ENCODE data around the gene ST3GAL3. TPM values are rescaled to one million over a fixed set of nuclear protein-coding genes. Genes with fewer than 3 reads are reported as not detected.

ST3GAL3 gene
- total and polyA plus RNA-seq, 2 experiments from 2014 or later, result 6.2 to 6.3 TPM

DNA sequence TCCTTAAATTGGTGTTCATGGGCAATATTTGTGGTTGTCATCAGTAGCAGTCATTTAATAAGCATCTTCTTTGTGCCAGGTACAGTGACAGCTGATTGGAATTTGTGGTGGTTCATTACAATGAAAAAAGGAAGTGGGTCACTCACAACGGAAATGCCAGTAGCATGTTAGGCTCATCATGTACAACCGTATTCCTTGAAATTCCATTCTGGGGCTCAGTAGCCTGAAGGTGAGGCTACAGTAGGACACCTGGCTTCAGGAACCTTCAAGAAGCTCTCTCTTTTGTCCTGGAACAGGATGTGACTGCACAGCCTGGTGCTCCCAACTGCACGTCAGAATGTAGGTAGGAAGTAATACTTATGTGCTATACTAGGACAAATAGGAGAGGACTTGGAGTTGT, 93.9 kb downstream of the ST3GAL3 start:
- Histone ChIP-seq H3K4me2 (no peak overlapping the region), H3K27ac (no peak overlapping the region), H3K27me3 (no peaks in the 10 kb centered on the region), H3K79me2 (no peaks in the 10 kb centered on the region), H3K9me3 (ENCODE audit: low read depth) (no peaks in the 10 kb centered on the region), H3K9me2 (replicated peaks; ENCODE audit: insufficient read depth) (no peaks in the 10 kb centered on the region), H4K20me1 (ENCODE audit: insufficient read depth, poor library complexity, severe bottlenecking) (no peaks in the 10 kb centered on the region), H3K4me3 (no peak overlapping the region), H3K36me3 (replicated peaks; ENCODE audit: insufficient read depth, low read depth) (no peaks in the 10 kb centered on the region), H2AFZ (no peak overlapping the region), H3K4me1 (ENCODE audit: insufficient read depth) (peaks cover 7% of the 10 kb centered on the region)
- WGBS (ENCODE audit: low lambda C conversion rate, missing lambda C conversion rate), result 90% methylated on average over 3 of the region's 3 CpGs
- DNase-seq (ENCODE audit: low spot score), result no peak
- TF ChIP-seq, protein P1, sequence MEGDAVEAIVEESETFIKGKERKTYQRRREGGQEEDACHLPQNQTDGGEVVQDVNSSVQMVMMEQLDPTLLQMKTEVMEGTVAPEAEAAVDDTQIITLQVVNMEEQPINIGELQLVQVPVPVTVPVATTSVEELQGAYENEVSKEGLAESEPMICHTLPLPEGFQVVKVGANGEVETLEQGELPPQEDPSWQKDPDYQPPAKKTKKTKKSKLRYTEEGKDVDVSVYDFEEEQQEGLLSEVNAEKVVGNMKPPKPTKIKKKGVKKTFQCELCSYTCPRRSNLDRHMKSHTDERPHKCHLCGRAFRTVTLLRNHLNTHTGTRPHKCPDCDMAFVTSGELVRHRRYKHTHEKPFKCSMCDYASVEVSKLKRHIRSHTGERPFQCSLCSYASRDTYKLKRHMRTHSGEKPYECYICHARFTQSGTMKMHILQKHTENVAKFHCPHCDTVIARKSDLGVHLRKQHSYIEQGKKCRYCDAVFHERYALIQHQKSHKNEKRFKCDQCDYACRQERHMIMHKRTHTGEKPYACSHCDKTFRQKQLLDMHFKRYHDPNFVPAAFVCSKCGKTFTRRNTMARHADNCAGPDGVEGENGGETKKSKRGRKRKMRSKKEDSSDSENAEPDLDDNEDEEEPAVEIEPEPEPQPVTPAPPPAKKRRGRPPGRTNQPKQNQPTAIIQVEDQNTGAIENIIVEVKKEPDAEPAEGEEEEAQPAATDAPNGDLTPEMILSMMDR (IDR thresholded peaks at IDR 0.05; ENCODE audit: poor library complexity), result no peak
- TF ChIP-seq EZH2phosphoT487 (IDR thresholded peaks at IDR 0.05; ENCODE audit: low read depth, severe bottlenecking, unreplicated experiment), result no peak
- TF ChIP-seq EZH2 (IDR thresholded peaks at IDR 0.05; ENCODE audit: borderline replicate concordance), result no peak

DNA sequence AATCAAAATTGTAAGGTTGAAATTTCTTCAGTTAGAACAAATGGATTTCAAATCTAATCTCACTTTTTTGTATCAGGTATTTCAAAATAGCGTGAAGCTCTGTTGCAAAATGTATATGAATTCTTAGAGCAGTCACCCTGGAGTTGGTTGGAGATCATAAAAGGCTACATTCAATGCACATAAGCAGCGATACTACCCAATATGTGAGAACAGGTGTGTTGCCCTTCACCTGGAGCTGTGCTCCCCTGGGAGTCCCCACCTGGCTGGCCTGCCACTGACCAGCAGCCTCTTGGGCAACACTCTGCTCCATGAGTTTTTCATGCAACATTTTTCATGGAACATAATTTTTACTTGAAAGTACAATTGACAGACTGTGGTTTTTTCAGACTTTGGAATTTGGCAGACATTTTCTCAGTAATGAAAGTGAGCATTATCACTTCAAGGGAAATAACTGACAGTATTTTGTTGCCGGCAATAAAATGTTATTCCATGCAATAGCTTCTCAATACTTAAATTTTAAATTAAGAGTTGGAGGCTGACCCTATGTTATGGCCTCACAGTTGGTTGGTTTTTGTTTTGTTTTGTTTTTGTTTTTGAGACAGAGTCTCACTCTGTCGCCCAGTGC, 95.1 kb downstream of the ST3GAL3 start:
- no peak for DNase-seq (ENCODE audit: low spot score)
- 95% methylated on average over 4 of the region's 4 CpGs for WGBS (ENCODE audit: low lambda C conversion rate, missing lambda C conversion rate)

DNA sequence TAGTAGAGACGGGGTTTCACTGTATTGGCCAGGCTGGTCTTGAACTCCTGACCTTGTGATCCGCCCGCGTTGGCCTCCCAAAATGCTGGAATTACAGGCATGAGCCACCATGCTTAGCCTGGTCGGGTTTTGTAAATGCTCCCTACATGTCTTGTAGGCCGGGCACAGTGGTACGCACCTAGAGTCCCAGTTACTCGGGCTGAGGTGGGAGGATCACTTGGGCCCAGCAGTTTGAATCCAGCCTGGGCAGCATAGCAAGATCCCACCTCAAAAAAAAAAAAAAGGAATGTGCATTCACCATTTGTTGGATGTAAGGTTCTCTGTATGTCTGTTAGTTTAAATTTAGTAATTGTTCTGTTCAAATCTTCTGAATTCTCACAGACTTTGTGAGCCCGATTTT, 95.8 kb downstream of the ST3GAL3 start:
- H3K27me3 ChIP-seq, result no peaks in the 10 kb centered on the region
- H3K79me2 ChIP-seq, result no peaks in the 10 kb centered on the region
- H3K36me3 ChIP-seq (replicated peaks; ENCODE audit: insufficient read depth, low read depth), result no peaks in the 10 kb centered on the region
- DNase-seq (ENCODE audit: low spot score), result no peak
- peaks cover 7% of the 10 kb centered on the region for H3K4me1 ChIP-seq (ENCODE audit: insufficient read depth)
- 98% methylated on average over 9 of the region's 9 CpGs for WGBS (ENCODE audit: low lambda C conversion rate, missing lambda C conversion rate)
- H4K20me1 ChIP-seq (ENCODE audit: insufficient read depth, poor library complexity, severe bottlenecking), result no peaks in the 10 kb centered on the region
- TF ChIP-seq EZH2 (IDR thresholded peaks at IDR 0.05; ENCODE audit: borderline replicate concordance) (no peak), EZH2phosphoT487 (IDR thresholded peaks at IDR 0.05; ENCODE audit: low read depth, severe bottlenecking, unreplicated experiment) (no peak)
- TF ChIP-seq, protein P1 (IDR thresholded peaks at IDR 0.05; ENCODE audit: poor library complexity), result no peak
- H3K4me3 ChIP-seq, result no peak overlapping the region
- no peaks in the 10 kb centered on the region for H3K9me3 ChIP-seq (ENCODE audit: low read depth)
- no peaks in the 10 kb centered on the region for H3K9me2 ChIP-seq (replicated peaks; ENCODE audit: insufficient read depth)
- H3K4me2 ChIP-seq, result no peak overlapping the region
- no peak overlapping the region for H3K27ac ChIP-seq
- no peak overlapping the region for H2AFZ ChIP-seq

More for the DNA sequence above, 95.1 kb downstream of the ST3GAL3 start:
- H4K20me1 ChIP-seq (ENCODE audit: insufficient read depth, poor library complexity, severe bottlenecking), result no peaks in the 10 kb centered on the region
- no peaks in the 10 kb centered on the region for H3K36me3 ChIP-seq (replicated peaks; ENCODE audit: insufficient read depth, low read depth)
- no peak overlapping the region for H2AFZ ChIP-seq
- H3K9me3 ChIP-seq (ENCODE audit: low read depth), result no peaks in the 10 kb centered on the region
- TF ChIP-seq, protein P1 (IDR thresholded peaks at IDR 0.05; ENCODE audit: poor library complexity), result no peak
- TF ChIP-seq EZH2 (IDR thresholded peaks at IDR 0.05; ENCODE audit: borderline replicate concordance) (no peak), EZH2phosphoT487 (IDR thresholded peaks at IDR 0.05; ENCODE audit: low read depth, severe bottlenecking, unreplicated experiment) (no peak)
- no peaks in the 10 kb centered on the region for H3K27me3 ChIP-seq
- no peak overlapping the region for H3K27ac ChIP-seq
- no peaks in the 10 kb centered on the region for H3K79me2 ChIP-seq
- H3K9me2 ChIP-seq (replicated peaks; ENCODE audit: insufficient read depth), result no peaks in the 10 kb centered on the region
- no peak overlapping the region for H3K4me3 ChIP-seq
- H3K4me2 ChIP-seq, result no peak overlapping the region
- peaks cover 7% of the 10 kb centered on the region for H3K4me1 ChIP-seq (ENCODE audit: insufficient read depth)

All from hepatocyte (in vitro differentiated cells).